Measurements from ENCODE around the gene KPNA1. TPM values are rescaled to one million over a fixed set of nuclear protein-coding genes. Genes with fewer than 3 reads are reported as not detected.

The KPNA1 gene
- total and polyA plus RNA-seq, 2 experiments from 2014 or later, result 34.0 to 62.6 TPM

- Histone ChIP-seq H4K20me1 (ENCODE audit: insufficient read depth) (no peaks in the 10 kb centered on the region), H3F3A (ENCODE audit: insufficient read depth) (no peaks in the 10 kb centered on the region), H3K4me1 (ENCODE audit: insufficient read depth) (no peaks in the 10 kb centered on the region), H3K79me2 (ENCODE audit: insufficient read depth) (no peaks in the 10 kb centered on the region), H3K36me3 (ENCODE audit: low read depth) (peaks cover 5% of the 10 kb centered on the region; the same call in 1 of the 2 replicates), H2AFZ (no peak overlapping the region), H3K27me3 (replicated peaks; ENCODE audit: insufficient read depth) (no peaks in the 10 kb centered on the region), H3K9me3 (ENCODE audit: low read depth) (no peaks in the 10 kb centered on the region), H3K27ac (no peak overlapping the region), H3K4me3 (no peak overlapping the region), H3K4me2 (ENCODE audit: unreplicated experiment) (no peak overlapping the region), H3K9me2 (ENCODE audit: insufficient read depth) (no peaks in the 10 kb centered on the region), H3K9ac (no peak overlapping the region)
- 52 to 54% methylated on average over 3 of the region's 3 CpGs for WGBS, 2 experiments (ENCODE audit: low coverage in 1 of 2, low lambda C conversion rate in 2 of 2, missing lambda C conversion rate in 2 of 2)
- no peak for TF ChIP-seq EZH2 (IDR thresholded peaks at IDR 0.05; ENCODE audit: insufficient read depth, poor library complexity, severe bottlenecking)
- TF ChIP-seq EZH2phosphoT487 (IDR thresholded peaks at IDR 0.05; ENCODE audit: insufficient read depth, low read depth), result no peak
- DNase-seq, result no peak
- in situ Hi-C loops (cut with MboI), result no loop called here
Observed at GRCh38 chr3:122548076-122548475, 33.3 kb upstream of the KPNA1 start.

DNA sequence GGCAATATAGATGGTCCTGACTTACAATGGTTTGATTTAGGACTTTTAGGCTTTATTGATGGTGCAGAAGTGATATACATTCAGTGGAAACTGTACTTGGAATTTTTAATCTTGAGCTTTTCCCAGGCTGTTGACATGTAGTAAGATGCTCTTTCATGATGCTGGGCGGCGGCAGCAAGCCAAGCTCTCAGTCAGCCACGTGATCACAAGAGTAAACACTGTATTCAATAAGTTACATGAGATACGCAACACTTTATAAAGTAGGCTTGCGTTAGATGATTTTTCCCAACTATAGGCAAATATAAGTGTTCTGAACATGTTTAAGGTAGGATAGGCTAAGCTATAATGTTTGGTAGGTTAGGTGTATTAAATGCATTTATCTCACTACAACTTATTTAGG lies 31.4 kb upstream of the KPNA1 start:
- Histone ChIP-seq H3K4me1 (ENCODE audit: insufficient read depth) (no peaks in the 10 kb centered on the region), H3K27ac (no peak overlapping the region), H3K9ac (no peak overlapping the region), H3K9me2 (ENCODE audit: insufficient read depth) (no peaks in the 10 kb centered on the region), H3K27me3 (replicated peaks; ENCODE audit: insufficient read depth) (no peaks in the 10 kb centered on the region), H4K20me1 (ENCODE audit: insufficient read depth) (no peaks in the 10 kb centered on the region), H3K9me3 (ENCODE audit: low read depth) (no peaks in the 10 kb centered on the region), H3K4me2 (ENCODE audit: unreplicated experiment) (no peak overlapping the region), H3K4me3 (no peak overlapping the region), H2AFZ (no peak overlapping the region), H3F3A (ENCODE audit: insufficient read depth) (no peaks in the 10 kb centered on the region), H3K36me3 (ENCODE audit: low read depth) (peaks cover 5% of the 10 kb centered on the region; the same call in 1 of the 2 replicates), H3K79me2 (ENCODE audit: insufficient read depth) (no peaks in the 10 kb centered on the region)
- WGBS, 2 experiments (ENCODE audit: low coverage in 1 of 2, low lambda C conversion rate in 2 of 2, missing lambda C conversion rate in 2 of 2), result 82 to 84% methylated on average over 5 of the region's 5 CpGs
- TF ChIP-seq EZH2phosphoT487 (IDR thresholded peaks at IDR 0.05; ENCODE audit: insufficient read depth, low read depth), result no peak
- no peak for TF ChIP-seq EZH2 (IDR thresholded peaks at IDR 0.05; ENCODE audit: insufficient read depth, poor library complexity, severe bottlenecking)
- no peak for DNase-seq
- in situ Hi-C loops (cut with MboI), result no loop called here

GRCh38 chr3:122538956-122539490 lies 24.3 kb upstream of the KPNA1 start:
- no peak overlapping the region for H3K27ac ChIP-seq
- 87 to 90% methylated on average over 7 of the region's 7 CpGs for WGBS, 2 experiments (ENCODE audit: low coverage in 1 of 2, low lambda C conversion rate in 2 of 2, missing lambda C conversion rate in 2 of 2)
- H3K36me3 ChIP-seq (ENCODE audit: low read depth), result peaks cover 5% of the 10 kb centered on the region; the same call in 1 of the 2 replicates
- H3K9me2 ChIP-seq (ENCODE audit: insufficient read depth), result no peaks in the 10 kb centered on the region
- in situ Hi-C loops (cut with MboI), result no loop called here
- no peak overlapping the region for H2AFZ ChIP-seq
- H4K20me1 ChIP-seq (ENCODE audit: insufficient read depth), result no peaks in the 10 kb centered on the region
- H3K9me3 ChIP-seq (ENCODE audit: low read depth), result no peaks in the 10 kb centered on the region
- TF ChIP-seq EZH2 (IDR thresholded peaks at IDR 0.05; ENCODE audit: insufficient read depth, poor library complexity, severe bottlenecking) (no peak), EZH2phosphoT487 (IDR thresholded peaks at IDR 0.05; ENCODE audit: insufficient read depth, low read depth) (no peak)
- no peaks in the 10 kb centered on the region for H3K79me2 ChIP-seq (ENCODE audit: insufficient read depth)
- H3K4me1 ChIP-seq (ENCODE audit: insufficient read depth), result peaks cover 5% of the 10 kb centered on the region
- H3F3A ChIP-seq (ENCODE audit: insufficient read depth), result peaks cover 10% of the 10 kb centered on the region
- no peaks in the 10 kb centered on the region for H3K27me3 ChIP-seq (replicated peaks; ENCODE audit: insufficient read depth)
- no peak overlapping the region for H3K9ac ChIP-seq
- no peak overlapping the region for H3K4me2 ChIP-seq (ENCODE audit: unreplicated experiment)
- DNase-seq, result no peak
- H3K4me3 ChIP-seq, result no peak overlapping the region

DNA sequence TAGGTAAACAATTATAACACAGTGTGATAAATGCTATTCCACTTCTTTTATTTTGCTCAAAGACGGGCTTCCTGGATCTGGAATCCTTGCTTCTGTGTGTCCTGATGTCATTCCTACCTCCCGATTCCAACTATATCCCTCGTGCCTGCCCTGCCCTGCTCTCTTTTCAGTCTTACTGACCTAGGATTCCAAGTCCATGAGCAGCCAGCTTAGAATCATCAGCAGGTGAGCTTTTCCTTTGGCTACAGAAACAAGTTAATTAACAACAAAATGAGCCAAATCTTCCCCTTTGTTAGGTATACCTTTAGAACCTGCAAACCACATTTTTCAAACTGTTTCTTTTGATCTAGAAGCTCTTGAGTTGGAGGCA lies 21.9 kb upstream of the KPNA1 start:
- in situ Hi-C loops (cut with MboI), result no loop called here

More for the DNA sequence above, 21.9 kb upstream of the KPNA1 start:
- no peak overlapping the region for H3K4me3 ChIP-seq
- peaks cover 14% of the 10 kb centered on the region for H3K4me1 ChIP-seq (ENCODE audit: insufficient read depth)
- H3K27ac ChIP-seq, result no peak overlapping the region
- no peaks in the 10 kb centered on the region for H3K27me3 ChIP-seq (replicated peaks; ENCODE audit: insufficient read depth)
- 75% methylated on average over 3 of the region's 3 CpGs for WGBS, 2 experiments (ENCODE audit: low coverage in 1 of 2, low lambda C conversion rate in 2 of 2, missing lambda C conversion rate in 2 of 2)
- H2AFZ ChIP-seq, result no peak overlapping the region
- no peaks in the 10 kb centered on the region for H3K9me2 ChIP-seq (ENCODE audit: insufficient read depth)
- no peak overlapping the region for H3K9ac ChIP-seq
- no peak for DNase-seq
- no peaks in the 10 kb centered on the region for H4K20me1 ChIP-seq (ENCODE audit: insufficient read depth)
- H3F3A ChIP-seq (ENCODE audit: insufficient read depth), result peaks cover 27% of the 10 kb centered on the region
- H3K9me3 ChIP-seq (ENCODE audit: low read depth), result no peaks in the 10 kb centered on the region
- H3K36me3 ChIP-seq (ENCODE audit: low read depth), result peaks cover 7% of the 10 kb centered on the region; the same call in 1 of the 2 replicates
- H3K4me2 ChIP-seq (ENCODE audit: unreplicated experiment), result no peak overlapping the region
- no peaks in the 10 kb centered on the region for H3K79me2 ChIP-seq (ENCODE audit: insufficient read depth)
- TF ChIP-seq EZH2 (IDR thresholded peaks at IDR 0.05; ENCODE audit: insufficient read depth, poor library complexity, severe bottlenecking) (no peak), EZH2phosphoT487 (IDR thresholded peaks at IDR 0.05; ENCODE audit: insufficient read depth, low read depth) (no peak)

All from GM23248 (cell line).